NCI-H128 (cell line): ENCODE measurements around the gene SCG2.

Experiments
- DNase-seq: peaks from one replicate; lab custom pipeline; 2025; ENCODE audit not compliant: unreplicated experiment; lab: John Stamatoyannopoulos, UW

The SCG2 gene

GRCh38 chr2:223582001-223582400, 20.2 kb downstream of the SCG2 start:
- no peak for DNase-seq

- no peak for DNase-seq
Measured at GRCh38 chr2:223580951-223581350, 21.2 kb downstream of the SCG2 start.

GRCh38 chr2:223578846-223579245, 23.3 kb downstream of the SCG2 start:
- no peak for DNase-seq

- DNase-seq = no peak
Measured at GRCh38 chr2:223576873-223577272, 25.3 kb downstream of the SCG2 start.

GRCh38 chr2:223570784-223571183, 31.4 kb downstream of the SCG2 start:
- DNase-seq = no peak

GRCh38 chr2:223566396-223566795, 35.8 kb downstream of the SCG2 start:
- no peak for DNase-seq

- no peak for DNase-seq
Measured at GRCh38 chr2:223563462-223563861, 38.7 kb downstream of the SCG2 start.

GRCh38 chr2:223562078-223562477, 40.1 kb downstream of the SCG2 start:
- no peak for DNase-seq

- DNase-seq = no peak
Measured at GRCh38 chr2:223560749-223561435, 41.3 kb downstream of the SCG2 start.

GRCh38 chr2:223558970-223559369, 43.2 kb downstream of the SCG2 start:
- DNase-seq = no peak

- no peak for DNase-seq
Measured at GRCh38 chr2:223554923-223555322, 47.2 kb downstream of the SCG2 start.

GRCh38 chr2:223549215-223549614, 52.9 kb downstream of the SCG2 start:
- DNase-seq = no peak

GRCh38 chr2:223548194-223548593, 54.0 kb downstream of the SCG2 start:
- no peak for DNase-seq
